NCI-H460 (cell line): ENCODE data around the gene CHD1. TPM values are rescaled to one million over a fixed set of nuclear protein-coding genes. Genes with fewer than 3 reads are reported as not detected.

Source experiments
- DNase-seq: peaks from one replicate; pipeline ENCODE4 v3.0.0-alpha.2; 2016; ENCODE audit warnings: low read depth; ENCODE audit errors: extremely low read depth
- small RNA-seq, 2 experiments: library from RNA; depleted of rRNA; stranded (forward); fragments of <200 nt; gene quantifications; one replicate each; pipeline ENCODE3, GENCODE V24; 2014
- total RNA-seq: library from RNA; depleted of rRNA; stranded (reverse); fragments of >200 nt; shearing (Covaris generic); gene quantifications from 2 replicates; pipeline ENCODE4 v1.2.3, GENCODE V29; 2014; rRNA removed

Gene CHD1
- total RNA-seq, 1 experiment from 2014 or later: 224 TPM

- DNase-seq: no peak
Measured at GRCh38 chr5:98825582-98826375, 103.0 kb downstream of the CHD1 start.

DNA sequence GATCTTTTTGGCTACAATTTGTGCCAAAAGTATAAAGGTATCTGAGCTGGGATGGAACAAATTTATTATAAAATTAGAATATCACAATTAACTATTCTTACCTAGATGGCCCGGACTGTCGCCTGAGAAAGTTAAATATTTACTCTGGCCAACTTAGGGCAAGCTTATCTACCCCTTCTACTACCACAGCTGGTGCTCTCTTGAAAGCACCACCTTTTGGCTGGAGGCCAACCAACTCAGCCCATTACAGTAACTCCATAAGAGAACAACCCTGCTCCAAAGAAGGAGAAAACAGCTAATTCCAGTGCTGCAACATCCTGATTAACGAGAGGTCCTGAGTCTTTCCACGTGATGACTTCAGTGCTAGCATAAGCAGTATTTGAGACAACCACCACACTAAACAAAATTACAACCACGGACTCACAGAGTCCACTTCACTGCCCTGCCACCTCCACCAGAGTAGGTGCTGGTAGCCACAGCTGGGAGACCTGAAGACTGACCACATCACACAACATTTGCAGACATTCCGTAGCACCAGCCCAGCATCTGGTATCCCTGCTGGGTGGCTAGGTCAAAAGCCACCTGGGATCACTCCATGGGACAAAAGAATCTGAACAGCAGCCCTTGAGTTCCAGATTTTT lies 112.1 kb downstream of the CHD1 start:
- no peak for DNase-seq

DNA sequence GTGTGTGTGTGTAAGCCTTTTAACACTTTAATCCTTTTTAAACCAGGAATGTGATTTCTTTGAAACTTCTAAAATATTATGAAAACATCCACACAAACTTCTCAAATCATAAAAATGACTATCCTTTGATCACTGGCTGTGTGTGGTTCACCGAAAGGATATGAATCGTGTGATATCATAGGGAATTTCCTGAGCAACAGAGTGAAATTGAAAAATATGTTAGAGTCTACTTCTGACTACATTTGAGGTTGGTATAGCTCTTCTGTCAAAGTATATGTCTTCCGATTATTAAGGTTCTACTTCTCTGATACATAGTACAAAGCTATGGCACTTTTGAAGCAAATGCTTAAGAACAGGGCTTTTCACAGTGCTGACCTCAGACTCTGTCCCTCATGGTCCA lies 115.1 kb downstream of the CHD1 start:
- no peak for DNase-seq

GRCh38 chr5:98810206-98810605 lies 118.6 kb downstream of the CHD1 start:
- DNase-seq: no peak

DNA sequence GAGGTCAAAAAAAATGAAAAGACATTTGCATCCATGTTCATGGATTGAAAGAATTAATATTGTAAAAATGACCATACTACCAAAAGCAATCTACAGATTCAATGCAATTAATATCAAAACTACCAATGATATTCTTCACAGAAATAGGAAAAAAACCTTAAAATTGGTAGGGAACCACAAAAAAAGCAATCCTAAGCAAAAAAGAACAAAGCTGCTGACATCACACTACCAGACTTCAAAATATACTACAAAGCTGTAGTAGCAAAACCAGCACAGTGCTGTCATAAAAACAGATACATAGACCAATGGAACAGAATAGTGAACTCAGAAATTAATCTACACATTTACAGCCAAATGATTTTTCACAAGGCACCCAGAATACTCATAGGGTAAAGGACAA lies 121.0 kb downstream of the CHD1 start:
- DNase-seq: no peak

DNA sequence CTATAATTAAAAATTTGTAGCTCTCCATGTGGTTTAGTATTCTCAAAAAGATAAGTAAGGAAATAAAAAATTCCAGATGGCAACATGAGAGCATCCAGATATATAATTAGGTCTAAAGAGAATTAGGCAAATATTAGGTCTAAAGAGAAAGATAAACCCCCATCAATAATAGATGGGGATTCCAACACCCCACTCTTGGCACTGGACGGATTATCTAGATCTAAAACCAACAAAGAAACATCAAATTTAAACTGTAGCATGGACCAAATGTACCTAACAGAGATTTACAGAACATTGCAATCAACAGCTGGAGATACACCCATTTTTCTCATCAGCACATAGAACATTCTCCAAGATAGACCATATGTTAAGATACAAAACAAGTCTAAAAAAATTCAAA lies 123.7 kb downstream of the CHD1 start:
- DNase-seq: no peak

DNA sequence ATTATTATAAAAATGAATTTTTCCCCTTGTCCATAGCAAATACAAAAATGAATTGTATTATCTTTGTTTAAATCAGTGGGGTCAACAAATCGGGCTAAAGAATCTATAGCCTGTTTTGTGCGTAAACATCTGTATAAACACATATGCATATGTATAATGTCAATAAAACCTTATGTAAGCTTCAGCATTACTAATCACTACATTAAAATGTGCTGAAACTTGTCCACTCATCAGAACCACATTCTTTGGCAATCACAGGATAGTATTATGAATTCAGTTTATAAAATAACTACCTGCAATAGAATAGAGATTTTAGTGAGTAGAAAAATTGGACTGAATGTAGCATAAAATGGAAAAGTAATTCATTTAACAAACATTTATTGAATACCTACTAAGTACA lies 124.7 kb downstream of the CHD1 start:
- no peak for DNase-seq

Small RNA genes lying within 50 kb of the gene (small RNA-seq; reads per million reads assigned to genes)
- 0 reads per million in 2 experiments for gene RF00019
- gene RNU6-402P: 0 reads per million in 2 experiments

Other genes starting within 250 kb of the CHD1 start
- 24.9 and 27.5 TPM in 2 replicates for gene RGMB, start 155.3 kb downstream of the CHD1 start, total RNA-seq